ENCODE measurements around the gene NR2C2. TPM values are rescaled to one million over a fixed set of nuclear protein-coding genes. Genes with fewer than 3 reads are reported as not detected.

The NR2C2 gene
- total and polyA plus RNA-seq, 9 of the 15 experiments (the other 6 are each of a cell fraction or from before 2014, with no cell fraction given) = 6.1 to 33.0 (median 14.6) TPM

- intact Hi-C loops (cut with micrococcal nuclease) = no loop called here
- no TSS peak for BruUV-seq (replicated peaks)
- 43% methylated on average over 3 of the region's 3 CpGs for WGBS (ENCODE audit: insufficient coverage, low coverage, missing lambda C conversion rate)
- ChIA-PET CTCF (ENCODE audit: low intra/inter-chr PET ratio) (no interaction called here), POLR2A (interaction anchor here (0.8 to 1.1 kb wide), 3 partner anchors 9 to 425 kb away, joined by 3 read pairs; no protein-coding TSS in a partner anchor)
- TF ChIP-seq ZNF318 (IDR thresholded peaks at IDR 0.05; ENCODE audit: borderline replicate concordance in 1 of 2, low read depth in 1 of 2) = no peak
- no peak for TF ChIP-seq ZNF282 (CRISPR knock-in tag; IDR thresholded peaks at IDR 0.05)
- no peak for TF ChIP-seq FIP1L1 (IDR thresholded peaks at IDR 0.05; ENCODE audit: low read depth, low read length, poor library complexity, severe bottlenecking)
- TF ChIP-seq OTX1 (CRISPR knock-in tag; IDR thresholded peaks at IDR 0.05) = no peak
- no peak for TF ChIP-seq PHF20 (IDR thresholded peaks at IDR 0.05; ENCODE audit: partially characterized antibody)
- no peak for TF ChIP-seq RBM15 (IDR thresholded peaks at IDR 0.05; ENCODE audit: insufficient read depth, low read length)
- no peak for TF ChIP-seq AFF4 (CRISPR knock-in tag; IDR thresholded peaks at IDR 0.05)
- H3K4me1 ChIP-seq (replicated peaks in 1 of 2; ENCODE audit: control insufficient read depth in 2 of 2, insufficient read depth in 2 of 2, low read length in 2 of 2) = no peaks in the 10 kb centered on the region
- no peaks in the 10 kb centered on the region for H3K9me3 ChIP-seq (replicated peaks; ENCODE audit: control insufficient read depth, insufficient read depth, low read depth, low read length)
- FAIRE-seq = no peak
- no peak overlapping the region; a peak in 1 of 4 replicates for H3K9ac ChIP-seq (ENCODE audit: insufficient read depth in 1 of 2, low read depth in 2 of 2, low read length in 2 of 2)
- no peaks in the 10 kb centered on the region for H3K27me3 ChIP-seq (ENCODE audit: control insufficient read depth in 2 of 2, insufficient read depth in 2 of 2, low read length in 2 of 2)
- H4K20me1 ChIP-seq (replicated peaks; ENCODE audit: control insufficient read depth, insufficient read depth, low read length) = peaks cover 8% of the 10 kb centered on the region; the same call in 1 of the 2 replicates
- H3K27ac ChIP-seq (ENCODE audit: extremely low read depth, low read depth, low read length) = no peak overlapping the region
- no peak overlapping the region for H3K4me2 ChIP-seq (ENCODE audit: insufficient read depth, low read length)
- in situ Hi-C loops (cut with MboI) = no loop called here
- H3K9me1 ChIP-seq (ENCODE audit: control insufficient read depth, insufficient read depth, low read length) = no peaks in the 10 kb centered on the region
- H3K79me2 ChIP-seq (ENCODE audit: control insufficient read depth, insufficient read depth, low read length) = peaks cover 18% of the 10 kb centered on the region
- H3K4me3 ChIP-seq = no peak overlapping the region
- no peaks in the 10 kb centered on the region for H3K36me3 ChIP-seq (ENCODE audit: control insufficient read depth, insufficient read depth, low read length)
- DNase-seq (ENCODE audit: extremely low read depth in 1 of 4, low spot score in 3 of 4) = no peak
- no peak for ATAC-seq
- H2AFZ ChIP-seq (ENCODE audit: low read depth, low read length) = no peak overlapping the region
Measured at GRCh38 chr3:14989943-14990779, 42.8 kb downstream of the NR2C2 start.
